SU-DHL-6 (cell line): ENCODE measurements around the gene CMTM5.

ENCODE experiments used
- H2AFZ ChIP-seq: fragments of 200-600 bp; sonication (generic); 2 replicates; pipeline ENCODE4 v1.6.1; 2014; ENCODE audit warnings: low read depth, mild to moderate bottlenecking, moderate library complexity, mixed read lengths, antibody characterized with exemption, low read length; ENCODE audit not compliant: severe bottlenecking
- H3F3A ChIP-seq: fragments of 200-600 bp; shearing (Covaris generic); 2 replicates; pipeline ENCODE4 v1.6.0; 2016; ENCODE audit warnings: antibody characterized with exemption, mild to moderate bottlenecking; ENCODE audit not compliant: insufficient read depth
- H3K27ac ChIP-seq: fragments of 200-600 bp; sonication (generic); 2 replicates; pipeline ENCODE4 v1.5.1; 2016; ENCODE audit warnings: low read depth, mild to moderate bottlenecking, low read length, moderate library complexity, mixed read lengths
- H3K27me3 ChIP-seq: fragments of 200-600 bp; sonication (generic), shearing (Covaris generic); 2 replicates; pipeline ENCODE4 v1.6.0; 2014; ENCODE audit warnings: mild to moderate bottlenecking, low read length
- H3K36me3 ChIP-seq: fragments of 200-600 bp; sonication (generic); 2 replicates; pipeline ENCODE4 v1.6.1; 2014; ENCODE audit warnings: mild to moderate bottlenecking, low read length, mixed read lengths
- H3K4me2 ChIP-seq: fragments of 300-600, 200-600 bp; shearing (Covaris generic), sonication (generic); 2 replicates; pipeline ENCODE4 v1.6.0; 2014; ENCODE audit warnings: low read length, low read depth, mild to moderate bottlenecking; ENCODE audit not compliant: poor library complexity, severe bottlenecking
- H3K4me3 ChIP-seq: fragments of 200-600 bp; sonication (generic); 2 replicates; pipeline ENCODE4 v1.5.1; 2014; ENCODE audit warnings: antibody characterized with exemption, low read length, mild to moderate bottlenecking, mixed read lengths; ENCODE audit not compliant: insufficient read depth, poor library complexity, severe bottlenecking
- H3K79me2 ChIP-seq: fragments of 200-600 bp; sonication (generic); 2 replicates; pipeline ENCODE4 v1.6.1; 2014; ENCODE audit warnings: mild to moderate bottlenecking, low read length, moderate library complexity; ENCODE audit not compliant: insufficient read depth
- H3K9ac ChIP-seq: fragments of 200-600 bp; sonication (generic); 2 replicates; pipeline ENCODE4 v1.7.0; 2014; ENCODE audit warnings: mild to moderate bottlenecking, low read length
- H3K9me2 ChIP-seq: fragments of 200-600 bp; sonication (generic); replicated peaks from 2 replicates; pipeline ENCODE4 v1.6.1; 2014; ENCODE audit warnings: low read length; ENCODE audit not compliant: insufficient read depth
- H3K9me3 ChIP-seq: fragments of 200-600 bp; sonication (generic); 2 replicates; pipeline ENCODE4 v1.6.1; 2014; ENCODE audit warnings: low read length, mixed read lengths; ENCODE audit not compliant: insufficient read depth
- H4K20me1 ChIP-seq: fragments of 200-600 bp; sonication (generic); 2 replicates; pipeline ENCODE4 v1.6.1; 2014; ENCODE audit warnings: low read depth, mild to moderate bottlenecking, antibody characterized with exemption, low read length, moderate library complexity, mixed read lengths
- CTCF ChIP-seq: fragments of 200-600 bp; sonication (generic); IDR thresholded peaks from one replicate; pipeline ENCODE4 v1.5.1; 2017; ENCODE audit warnings: antibody characterized with exemption, mild to moderate bottlenecking, low read length, moderate library complexity; ENCODE audit not compliant: insufficient read depth, poor library complexity, severe bottlenecking
- EZH2phosphoT487 ChIP-seq: fragments of 200-600 bp; sonication (generic), shearing (Covaris generic); conservative IDR thresholded peaks from 2 replicates; pipeline ENCODE4 v1.6.1; 2018; ENCODE audit warnings: mild to moderate bottlenecking, antibody characterized with exemption, low read length, moderate library complexity, mixed read lengths

CMTM5 gene

GRCh38 chr14:23428686-23429495 is 52.0 kb downstream of the CMTM5 start:
- TF ChIP-seq CTCF (no peak), EZH2phosphoT487 (no peak)
- Histone ChIP-seq H3K4me2 (no peak overlapping the region), H3K27me3 (peaks cover 4% of the 10 kb centered on the region; the same call in 1 of the 2 replicates), H3K4me3 (no peak overlapping the region), H3K36me3 (no peaks in the 10 kb centered on the region), H2AFZ (no peak overlapping the region), H3K9me3 (no peaks in the 10 kb centered on the region), H3F3A (no peaks in the 10 kb centered on the region), H3K9me2 (no peaks in the 10 kb centered on the region), H3K27ac (no peak overlapping the region), H4K20me1 (no peaks in the 10 kb centered on the region), H3K9ac (no peak overlapping the region), H3K79me2 (no peaks in the 10 kb centered on the region)
